CD4-positive, alpha-beta T cell (primary cell): ENCODE results near the gene NDUFS7. TPM values are rescaled to one million over a fixed set of nuclear protein-coding genes. Genes with fewer than 3 reads are reported as not detected.

ENCODE experiments used
- ATAC-seq: fragments of 200-7000 bp; cut with Tn5 transposase; one replicate; pipeline ENCODE4 v1.10.0; 2022; ENCODE audit warnings: mild to moderate bottlenecking; ENCODE audit not compliant: poor library complexity
- CTCF ChIA-PET: fragments of 350-600 bp; sonication (Branson Sonifier 250); formaldehyde crosslinking; loops from one replicate; lab custom pipeline; 2021; ENCODE audit warnings: antibody characterized with exemption, inconsistent platforms; lab: Charles Lee
- POLR2A ChIA-PET: fragments of 350-600 bp; sonication (Branson Sonifier 250); formaldehyde crosslinking; loops from one replicate; lab custom pipeline; 2021; ENCODE audit warnings: antibody characterized with exemption, inconsistent platforms; lab: Charles Lee
- DNase-seq, 14 experiments: peaks; one replicate each; pipeline ENCODE4 v3.0.0-alpha.2; 2013 to 2020; ENCODE audit warnings: mixed read lengths in 2 of 14
- H3K27ac ChIP-seq, 2 donors: one replicate each; pipeline versions ENCODE4 v1.5.1 to v1.7.0; 2013; ENCODE audit warnings: low read length in 2 of 2, low read depth in 1 of 2, mild to moderate bottlenecking in 1 of 2
- H3K27me3 ChIP-seq, 2 experiments: 1 replicate in 1 of 2; 2 replicates in 1 of 2; pipeline versions ENCODE4 v1.6.1 to v1.7.0; 2013; ENCODE audit warnings: low read length in 2 of 2, control low read depth in 1 of 2, mild to moderate bottlenecking in 1 of 2, moderate library complexity in 1 of 2; ENCODE audit not compliant: insufficient read depth in 2 of 2, control insufficient read depth in 1 of 2
- H3K36me3 ChIP-seq: one replicate; pipeline ENCODE4 v1.6.1; 2013; ENCODE audit warnings: low read length, control low read depth; ENCODE audit not compliant: insufficient read depth
- H3K4me1 ChIP-seq: one replicate; pipeline ENCODE4 v1.6.1; 2013; ENCODE audit warnings: low read length, control low read depth; ENCODE audit not compliant: insufficient read depth
- H3K4me3 ChIP-seq: one replicate; pipeline ENCODE4 v1.5.1; 2013; ENCODE audit warnings: mild to moderate bottlenecking, low read length, moderate library complexity
- H3K9me3 ChIP-seq, 2 experiments: 1 replicate in 1 of 2; 2 replicates in 1 of 2; pipeline versions ENCODE4 v1.6.1 to v1.7.0; 2013; ENCODE audit warnings: low read length in 2 of 2, mild to moderate bottlenecking in 2 of 2, control low read depth in 1 of 2, moderate library complexity in 1 of 2; ENCODE audit not compliant: control insufficient read depth in 1 of 2, insufficient read depth in 1 of 2
- H3K27ac Mint-ChIP-seq: one replicate; pipeline ENCODE4 v1.8.0; 2020; ENCODE audit warnings: mixed read lengths
- H3K27me3 Mint-ChIP-seq: one replicate; pipeline ENCODE4 v1.8.0; 2021; ENCODE audit warnings: mixed read lengths
- H3K36me3 Mint-ChIP-seq: one replicate; pipeline ENCODE4 v1.8.0; 2021; ENCODE audit warnings: low read depth, mixed read lengths
- H3K4me1 Mint-ChIP-seq: one replicate; pipeline ENCODE4 v1.8.0; 2021; ENCODE audit warnings: low read depth, mixed read lengths
- H3K4me3 Mint-ChIP-seq: one replicate; pipeline ENCODE4 v1.8.0; 2020; ENCODE audit warnings: mild to moderate bottlenecking, mixed read lengths
- H3K9me3 Mint-ChIP-seq: one replicate; pipeline ENCODE4 v1.8.0; 2020; ENCODE audit warnings: mixed read lengths
- CTCF ChIP-seq: fragments of 200-600 bp; IDR thresholded peaks from one replicate; pipeline ENCODE4 v1.8.0; 2022; ENCODE audit warnings: antibody characterized with exemption, mild to moderate bottlenecking
- intact Hi-C, 2 experiments: fragments of 100-400 bp; cut with DNase I in 1 of 2; cut with micrococcal nuclease in 1 of 2; formaldehyde crosslinking; loops; one replicate each; pipeline versions ENCODE4 v1.15.1 to v1.9.0; 2023 to 2025; cut with DNase I, micrococcal nuclease
- total RNA-seq, 174 experiments: library from RNA in 2 of 174; stranded (reverse) in 2 of 174; gene quantifications; one replicate each; pipeline ENCODE4 v1.2.3 and lab custom pipeline; 2021 to 2026

The NDUFS7 gene
- total RNA-seq, 2 experiments from 2014 or later, result 40.0 to 42.6 TPM

- no peak for DNase-seq
- Mint-ChIP-seq H3K27me3 (no peaks in the 10 kb centered on the region), H3K9me3 (no peaks in the 10 kb centered on the region), H3K36me3 (peaks cover 47% of the 10 kb centered on the region), H3K4me3 (no peak overlapping the region), H3K4me1 (peaks cover 11% of the 10 kb centered on the region), H3K27ac (no peak overlapping the region)
- H3K27me3 ChIP-seq, result no peaks in the 10 kb centered on the region
- no peak for ATAC-seq
- H3K36me3 ChIP-seq, result peaks cover 49% of the 10 kb centered on the region
- H3K4me3 ChIP-seq, result no peak overlapping the region
- ChIA-PET POLR2A (no interaction called here), CTCF (no interaction called here)
- H3K4me1 ChIP-seq, result peaks cover 23% of the 10 kb centered on the region
- no peak for TF ChIP-seq CTCF
- no peak overlapping the region for H3K27ac ChIP-seq
- H3K9me3 ChIP-seq, result no peaks in the 10 kb centered on the region
- intact Hi-C loops, result loop anchor here (5.0 kb wide), 2 partner anchors 77 to 158 kb away; partner anchors contain the start of genes ADAMTSL5 (in 1 of the 2) and FAM174C (in 1 of the 2)
These were observed 51.8 kb downstream of the NDUFS7 start for GRCh38 chr19:1435378-1435989.

- peaks cover 23% of the 10 kb centered on the region for H3K4me1 Mint-ChIP-seq
- Histone ChIP-seq H3K27ac (no peak overlapping the region), H3K27me3 (no peaks in the 10 kb centered on the region), H3K9me3 (no peaks in the 10 kb centered on the region), H3K4me3 (no peak overlapping the region), H3K4me1 (peaks cover 32% of the 10 kb centered on the region), H3K36me3 (peaks cover 54% of the 10 kb centered on the region)
- DNase-seq, result no peak
- no peaks in the 10 kb centered on the region for H3K9me3 Mint-ChIP-seq
- H3K27me3 Mint-ChIP-seq, result no peaks in the 10 kb centered on the region
- H3K27ac Mint-ChIP-seq, result peak overlapping the region; percentile 92
- intact Hi-C loops, result loop anchor here (1.0 to 5.0 kb wide), 5 partner anchors 30 to 160 kb away; partner anchors contain the start of genes ADAMTSL5 (in 2 of the 2), DAZAP1 (in 2 of the 2), C19orf25 (in 1 of the 2) and FAM174C (in 1 of the 2)
- ATAC-seq, result no peak
- H3K4me3 Mint-ChIP-seq, result peak overlapping the region; percentile 100
- ChIA-PET CTCF (interaction anchor here (1.0 kb wide), 1 partner anchor 13 kb away, joined by 3 read pairs; no protein-coding TSS in a partner anchor), POLR2A (interaction anchor here (0.9 to 1.4 kb wide), 2 partner anchors 29 to 54 kb away, joined by 3 read pairs; no protein-coding TSS in a partner anchor)
- H3K36me3 Mint-ChIP-seq, result peaks cover 62% of the 10 kb centered on the region
- no peak for TF ChIP-seq CTCF
These were observed 53.9 kb downstream of the NDUFS7 start for GRCh38 chr19:1437609-1438008.

DNA sequence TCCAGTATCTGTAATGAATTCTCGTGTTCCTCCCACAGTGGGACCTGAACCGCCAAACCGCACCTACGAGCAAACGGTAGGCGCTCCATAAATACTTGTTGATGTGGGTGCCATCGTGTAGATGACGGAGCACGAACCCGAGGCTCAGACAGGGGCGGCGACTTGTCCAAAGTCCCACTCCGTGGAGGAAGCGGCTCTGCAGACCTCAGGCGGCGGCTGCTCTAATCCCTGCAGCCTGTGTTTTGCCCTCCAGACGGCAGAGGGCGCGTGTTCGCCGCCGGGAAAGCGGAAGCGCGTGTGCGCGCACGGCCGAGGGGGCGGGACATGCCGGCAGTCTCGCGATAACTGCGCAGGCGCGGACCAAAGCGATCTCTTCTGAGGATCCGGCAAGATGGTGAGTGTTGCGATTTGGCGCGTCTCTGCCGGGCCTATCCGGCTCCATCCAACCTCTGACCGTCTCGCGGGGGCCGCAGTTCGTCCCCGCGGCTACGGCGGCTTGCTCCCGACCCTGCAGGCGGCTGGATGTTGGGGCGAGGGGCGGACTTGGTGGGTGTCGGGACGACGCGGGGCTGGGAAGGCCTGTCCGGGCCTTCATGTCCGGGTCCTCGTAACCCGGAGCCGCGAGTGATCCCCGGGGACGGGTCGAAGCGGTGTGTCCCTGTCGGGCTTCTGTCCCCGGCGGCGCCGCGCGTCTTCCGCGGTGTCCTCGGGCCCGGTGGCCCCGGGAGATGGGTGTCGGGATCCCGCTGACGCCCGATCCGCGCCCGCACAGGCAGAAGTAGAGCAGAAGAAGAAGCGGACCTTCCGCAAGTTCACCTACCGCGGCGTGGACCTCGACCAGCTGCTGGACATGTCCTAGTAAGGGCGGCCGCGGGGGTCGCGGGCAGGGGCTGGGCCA is 54.6 kb downstream of the NDUFS7 start, which contains the start of gene RPS15:
TSS of gene RPS15 (plus strand) at position 362 of the 898 bp plus-strand sequence. CDS start at position 392, 30 bp downstream.
- H3K9me3 Mint-ChIP-seq, result no peaks in the 10 kb centered on the region
- H3K4me3 Mint-ChIP-seq, result peak within 1 kb of the TSS; percentile 100
- ChIA-PET POLR2A (interaction anchor here (0.9 to 1.4 kb wide), 3 partner anchors 29 to 55 kb away, joined by 3 to 4 read pairs (median 3); no protein-coding TSS in a partner anchor), CTCF (interaction anchor here (1.0 kb wide), 1 partner anchor 14 kb away, joined by 3 read pairs; no protein-coding TSS in a partner anchor)
- peak; percentile 88 for ATAC-seq
- Histone ChIP-seq H3K9me3 (no peaks in the 10 kb centered on the region), H3K27me3 (no peaks in the 10 kb centered on the region), H3K4me3 (peak within 1 kb of the TSS; percentile 96), H3K4me1 (peaks cover 32% of the 10 kb centered on the region), H3K27ac (peak within 1 kb of the TSS; percentile 83 to 90), H3K36me3 (peaks cover 49% of the 10 kb centered on the region)
- H3K36me3 Mint-ChIP-seq, result peaks cover 60% of the 10 kb centered on the region
- H3K27ac Mint-ChIP-seq, result peak within 1 kb of the TSS; percentile 92
- intact Hi-C loops, result loop anchor here (1.0 to 5.0 kb wide), 5 partner anchors 31 to 161 kb away; partner anchors contain the start of genes ADAMTSL5 (in 2 of the 2), DAZAP1 (in 2 of the 2), C19orf25 (in 1 of the 2) and FAM174C (in 1 of the 2)
- DNase-seq, result peak; percentile 93 to 99 (median 96)
- H3K27me3 Mint-ChIP-seq, result no peaks in the 10 kb centered on the region
- TF ChIP-seq CTCF, result peak; percentile 97
- peaks cover 25% of the 10 kb centered on the region for H3K4me1 Mint-ChIP-seq
